Natural killer cell treated with Interleukin-12 subunit alpha and Interleukin-12 subunit beta and Interleukin-15 and Interleukin-18, amount 100 ng/mL, for 72 hours (primary cell): ENCODE measurements around the gene TMEM242. TPM values are rescaled to one million over a fixed set of nuclear protein-coding genes. Genes with fewer than 3 reads are reported as not detected.

Experiments
- ATAC-seq, 2 donors: fragments of 150-1000 bp; cut with Tn5 transposase in 1 of 2; sonication (Bioruptor Pico), chemical (Tn5 transposase) in 1 of 2; 2 replicates each; pipeline ENCODE4 v1.10.0; 2021
- DNase-seq: peaks from one replicate; pipeline ENCODE4 v3.0.0; 2022; ENCODE audit warnings: low spot score
- H3K27ac Mint-ChIP-seq, 2 donors: 1 replicate in 1 of 2; 2 replicates in 1 of 2; pipeline ENCODE4 v1.8.0; 2022; ENCODE audit warnings: mixed read lengths in 2 of 2, mild to moderate bottlenecking in 1 of 2, moderate library complexity in 1 of 2
- H3K27me3 Mint-ChIP-seq, 2 donors: 1 replicate in 1 of 2; 2 replicates in 1 of 2; pipeline ENCODE4 v1.8.0; 2022; ENCODE audit warnings: mixed read lengths in 2 of 2
- H3K36me3 Mint-ChIP-seq: one replicate; pipeline ENCODE4 v1.8.0; 2022; ENCODE audit warnings: mixed read lengths
- H3K4me1 Mint-ChIP-seq, 2 donors: 1 replicate in 1 of 2; 2 replicates in 1 of 2; pipeline ENCODE4 v1.8.0; 2022; ENCODE audit warnings: low read depth in 2 of 2, mixed read lengths in 2 of 2, mild to moderate bottlenecking in 1 of 2
- H3K4me3 Mint-ChIP-seq: one replicate; pipeline ENCODE4 v1.8.0; 2022; ENCODE audit warnings: mixed read lengths
- H3K9me3 Mint-ChIP-seq: 2 replicates; pipeline ENCODE4 v1.8.0; 2022; ENCODE audit warnings: mixed read lengths
- total RNA-seq, 2 donors: library from RNA; stranded (reverse); gene quantifications; one replicate each; pipeline ENCODE4 v1.2.3, GENCODE V29; 2022

The TMEM242 gene
- total RNA-seq, 2 donors from 2014 or later, result 9.6 to 10.8 TPM

GRCh38 chr6:157240059-157240959 lies 83.0 kb downstream of the TMEM242 start:
- peaks cover 16 to 17% of the 10 kb centered on the region in 2 donors for H3K4me1 Mint-ChIP-seq
- H3K27me3 Mint-ChIP-seq, result peaks cover 19 to 26% of the 10 kb centered on the region in 2 donors
- H3K9me3 Mint-ChIP-seq, result peaks cover 4% of the 10 kb centered on the region
- H3K27ac Mint-ChIP-seq, result no peak overlapping the region
- DNase-seq (no peak), ATAC-seq (no peak)
- H3K4me3 Mint-ChIP-seq, result no peak overlapping the region
- H3K36me3 Mint-ChIP-seq, result peaks cover 6% of the 10 kb centered on the region

GRCh38 chr6:157239671-157240058 lies 83.7 kb downstream of the TMEM242 start:
- Mint-ChIP-seq H3K36me3 (peaks cover 6% of the 10 kb centered on the region), H3K4me3 (no peak overlapping the region), H3K9me3 (peaks cover 4% of the 10 kb centered on the region), H3K27me3 (peaks cover 22 to 33% of the 10 kb centered on the region in 2 donors), H3K4me1 (peaks cover 19 to 20% of the 10 kb centered on the region in 2 donors), H3K27ac (no peak overlapping the region)
- no peak for DNase-seq
- no peak for ATAC-seq

Other genes starting within 250 kb of the TMEM242 start
- 10 to 100 TPM in 1 of 2 donors, 1 to 10 TPM in 1; 6.9 to 10.9 TPM for gene ZDHHC14, start 57.7 kb upstream of the TMEM242 start, total RNA-seq